ENCODE measurements around the gene SLC44A3.

Gene SLC44A3

DNA sequence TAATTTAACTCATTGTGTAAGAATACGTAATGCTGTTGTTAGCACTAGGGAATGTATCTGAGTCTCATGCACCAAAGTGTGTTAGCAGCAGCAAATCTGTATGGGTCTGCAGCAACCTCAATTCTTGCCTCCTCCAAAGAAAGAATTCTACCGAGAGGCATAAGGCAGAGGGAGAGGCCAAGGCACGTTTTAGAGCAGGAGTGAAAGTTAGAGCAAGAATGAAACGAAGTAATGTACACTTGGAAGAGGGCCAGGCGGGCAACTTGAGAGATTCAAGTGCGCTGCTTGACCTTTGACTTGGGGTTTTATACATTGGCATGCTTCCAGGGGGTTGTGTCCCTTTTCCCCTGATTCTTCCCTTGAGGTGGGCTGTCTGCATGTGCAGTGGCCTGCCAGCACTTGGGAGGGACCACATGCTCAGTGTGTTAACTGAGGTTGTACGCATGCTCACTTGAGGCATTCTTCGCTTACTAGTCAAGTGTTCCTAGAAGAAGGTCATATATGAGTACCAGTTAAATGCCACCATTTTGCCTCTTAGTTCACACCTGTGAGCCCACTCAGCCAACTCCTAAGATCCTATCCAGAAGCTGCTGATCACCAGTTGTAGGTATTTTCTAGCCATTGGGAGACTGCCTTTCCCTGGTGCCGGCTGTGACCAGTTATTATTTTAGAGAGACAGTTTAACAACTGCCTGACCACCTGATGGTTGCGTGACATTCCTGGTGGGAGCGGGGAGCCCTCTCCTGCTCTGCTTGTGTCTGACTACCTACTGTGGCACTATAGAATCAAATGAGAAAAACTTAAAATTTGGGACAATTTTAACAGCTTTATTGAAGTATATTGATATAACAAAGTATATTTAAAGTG lies 109.4 kb downstream of the SLC44A3 start:
- H4K20me1 ChIP-seq (ENCODE audit: insufficient read depth, low read length, poor library complexity, severe bottlenecking), result peaks cover 4% of the 10 kb centered on the region
- H2AFZ ChIP-seq (ENCODE audit: low read length), result no peak overlapping the region
- peaks cover 16% of the 10 kb centered on the region for H3K79me2 ChIP-seq (ENCODE audit: insufficient read depth, low read length)
- no peaks in the 10 kb centered on the region for H3K9me2 ChIP-seq (replicated peaks; ENCODE audit: low read depth, low read length)
- peak overlapping the region; percentile 21 for H3K4me3 ChIP-seq (ENCODE audit: low read length, poor library complexity, severe bottlenecking)
- H3K9me3 ChIP-seq (ENCODE audit: insufficient read depth, low read depth, low read length), result no peaks in the 10 kb centered on the region
- H3K4me2 ChIP-seq (ENCODE audit: low read depth, low read length, poor library complexity, severe bottlenecking), result peak overlapping the region; percentile 74
- no peaks in the 10 kb centered on the region for H3K27me3 ChIP-seq (ENCODE audit: insufficient read depth, low read length, poor library complexity, severe bottlenecking)
- TF ChIP-seq EZH2phosphoT487 (IDR thresholded peaks at IDR 0.05; ENCODE audit: borderline replicate concordance), result no peak
- no peak for TF ChIP-seq CTCF (conservative IDR thresholded peaks at IDR 0.05; ENCODE audit: low read length)
- no peak overlapping the region for H3K9ac ChIP-seq (ENCODE audit: low read depth, low read length, poor library complexity, severe bottlenecking)
- no peaks in the 10 kb centered on the region for H3F3A ChIP-seq (ENCODE audit: low read depth)
- H3K36me3 ChIP-seq (ENCODE audit: insufficient read depth, low read length), result no peaks in the 10 kb centered on the region
- peaks cover 23% of the 10 kb centered on the region for H3K4me1 ChIP-seq (ENCODE audit: insufficient read depth, low read length, poor library complexity, severe bottlenecking)

DNA sequence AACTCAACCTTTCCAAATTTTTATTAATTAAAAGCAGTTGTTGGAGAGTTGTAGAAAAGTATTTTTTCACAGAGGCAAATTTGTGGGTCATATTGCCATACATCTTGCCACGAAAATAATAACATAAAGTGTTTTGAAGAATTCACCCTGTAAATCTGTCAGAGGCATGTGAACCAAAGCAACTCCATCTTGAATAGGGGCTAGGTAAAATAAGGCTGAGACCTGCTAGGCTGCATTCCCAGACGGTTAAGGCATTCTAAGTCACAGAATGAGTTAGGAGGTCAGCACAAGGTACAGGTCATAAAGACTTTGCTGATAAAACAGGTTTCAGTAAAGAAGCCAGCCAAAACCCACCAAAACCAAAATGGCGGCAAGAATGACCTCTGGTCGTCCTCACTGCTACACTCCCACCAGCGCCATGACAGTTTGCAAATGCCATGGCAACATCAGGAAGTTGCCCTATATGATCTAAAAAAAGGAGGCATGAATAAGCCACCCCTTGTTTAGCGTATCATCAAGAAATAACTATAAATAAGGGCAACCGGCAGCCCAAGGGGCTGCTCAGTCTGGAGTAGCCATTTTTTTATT lies 111.2 kb downstream of the SLC44A3 start:
- Histone ChIP-seq H3K36me3 (ENCODE audit: insufficient read depth, low read length) (no peaks in the 10 kb centered on the region), H3K9me2 (replicated peaks; ENCODE audit: low read depth, low read length) (no peaks in the 10 kb centered on the region), H3K4me1 (ENCODE audit: insufficient read depth, low read length, poor library complexity, severe bottlenecking) (peaks cover 24% of the 10 kb centered on the region), H3K27me3 (ENCODE audit: insufficient read depth, low read length, poor library complexity, severe bottlenecking) (no peaks in the 10 kb centered on the region), H4K20me1 (ENCODE audit: insufficient read depth, low read length, poor library complexity, severe bottlenecking) (no peaks in the 10 kb centered on the region), H3F3A (ENCODE audit: low read depth) (no peaks in the 10 kb centered on the region), H3K4me2 (ENCODE audit: low read depth, low read length, poor library complexity, severe bottlenecking) (no peak overlapping the region), H2AFZ (ENCODE audit: low read length) (no peak overlapping the region), H3K4me3 (ENCODE audit: low read length, poor library complexity, severe bottlenecking) (no peak overlapping the region), H3K9ac (ENCODE audit: low read depth, low read length, poor library complexity, severe bottlenecking) (no peak overlapping the region), H3K9me3 (ENCODE audit: insufficient read depth, low read depth, low read length) (no peaks in the 10 kb centered on the region), H3K79me2 (ENCODE audit: insufficient read depth, low read length) (no peaks in the 10 kb centered on the region)
- TF ChIP-seq CTCF (conservative IDR thresholded peaks at IDR 0.05; ENCODE audit: low read length), result no peak
- no peak for TF ChIP-seq EZH2phosphoT487 (IDR thresholded peaks at IDR 0.05; ENCODE audit: borderline replicate concordance)

DNA sequence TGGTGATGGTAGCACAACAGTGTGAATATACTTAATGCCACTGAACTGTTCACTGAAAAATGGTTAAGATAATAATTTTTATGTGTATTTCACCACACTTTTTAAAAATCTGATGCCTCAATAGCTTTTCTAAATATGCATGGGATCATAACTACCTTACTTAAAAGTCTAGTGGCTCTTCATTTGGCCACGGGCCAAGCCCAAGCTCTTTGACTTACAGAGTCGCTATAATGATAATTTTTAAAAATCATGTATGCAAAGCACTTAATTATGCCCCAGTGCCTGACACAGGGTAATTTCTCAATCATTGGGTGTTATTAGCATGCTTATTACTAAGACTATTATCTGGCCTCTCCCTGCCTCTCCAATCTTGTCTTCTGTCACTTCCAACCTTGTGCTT lies 114.4 kb downstream of the SLC44A3 start:
- Histone ChIP-seq H3K4me3 (ENCODE audit: low read length, poor library complexity, severe bottlenecking) (no peak overlapping the region), H3K27me3 (ENCODE audit: insufficient read depth, low read length, poor library complexity, severe bottlenecking) (no peaks in the 10 kb centered on the region), H3K79me2 (ENCODE audit: insufficient read depth, low read length) (no peaks in the 10 kb centered on the region), H4K20me1 (ENCODE audit: insufficient read depth, low read length, poor library complexity, severe bottlenecking) (no peaks in the 10 kb centered on the region), H2AFZ (ENCODE audit: low read length) (no peak overlapping the region), H3K9me2 (replicated peaks; ENCODE audit: low read depth, low read length) (no peaks in the 10 kb centered on the region), H3F3A (ENCODE audit: low read depth) (no peaks in the 10 kb centered on the region), H3K4me1 (ENCODE audit: insufficient read depth, low read length, poor library complexity, severe bottlenecking) (peaks cover 17% of the 10 kb centered on the region), H3K4me2 (ENCODE audit: low read depth, low read length, poor library complexity, severe bottlenecking) (no peak overlapping the region), H3K9ac (ENCODE audit: low read depth, low read length, poor library complexity, severe bottlenecking) (no peak overlapping the region), H3K36me3 (ENCODE audit: insufficient read depth, low read length) (no peaks in the 10 kb centered on the region), H3K9me3 (ENCODE audit: insufficient read depth, low read depth, low read length) (no peaks in the 10 kb centered on the region)
- no peak for TF ChIP-seq EZH2phosphoT487 (IDR thresholded peaks at IDR 0.05; ENCODE audit: borderline replicate concordance)
- no peak for TF ChIP-seq CTCF (conservative IDR thresholded peaks at IDR 0.05; ENCODE audit: low read length)

Data from Loucy (cell line).